GM18505 (cell line): Measurements from ENCODE around the gene PIK3C2G.
"Not testable (repeated sequence)": the region's sequence is repeated elsewhere in the genome, so short reads cannot be mapped to it uniquely, and the experiment has no call there.

Source experiments
- ATAC-seq: cut with Tn5 transposase; IDR thresholded peaks from one replicate; pipeline ENCODE4 v1.9.1; 2021; ENCODE audit not compliant: unreplicated experiment
- POLR2A ChIP-seq: IDR thresholded peaks from 4 replicates; pipeline ENCODE4 v1.6.1; 2011; ENCODE audit warnings: borderline replicate concordance; ENCODE audit not compliant: insufficient read depth, insufficient read length; ENCODE audit errors: extremely low read depth

PIK3C2G gene, protein sequence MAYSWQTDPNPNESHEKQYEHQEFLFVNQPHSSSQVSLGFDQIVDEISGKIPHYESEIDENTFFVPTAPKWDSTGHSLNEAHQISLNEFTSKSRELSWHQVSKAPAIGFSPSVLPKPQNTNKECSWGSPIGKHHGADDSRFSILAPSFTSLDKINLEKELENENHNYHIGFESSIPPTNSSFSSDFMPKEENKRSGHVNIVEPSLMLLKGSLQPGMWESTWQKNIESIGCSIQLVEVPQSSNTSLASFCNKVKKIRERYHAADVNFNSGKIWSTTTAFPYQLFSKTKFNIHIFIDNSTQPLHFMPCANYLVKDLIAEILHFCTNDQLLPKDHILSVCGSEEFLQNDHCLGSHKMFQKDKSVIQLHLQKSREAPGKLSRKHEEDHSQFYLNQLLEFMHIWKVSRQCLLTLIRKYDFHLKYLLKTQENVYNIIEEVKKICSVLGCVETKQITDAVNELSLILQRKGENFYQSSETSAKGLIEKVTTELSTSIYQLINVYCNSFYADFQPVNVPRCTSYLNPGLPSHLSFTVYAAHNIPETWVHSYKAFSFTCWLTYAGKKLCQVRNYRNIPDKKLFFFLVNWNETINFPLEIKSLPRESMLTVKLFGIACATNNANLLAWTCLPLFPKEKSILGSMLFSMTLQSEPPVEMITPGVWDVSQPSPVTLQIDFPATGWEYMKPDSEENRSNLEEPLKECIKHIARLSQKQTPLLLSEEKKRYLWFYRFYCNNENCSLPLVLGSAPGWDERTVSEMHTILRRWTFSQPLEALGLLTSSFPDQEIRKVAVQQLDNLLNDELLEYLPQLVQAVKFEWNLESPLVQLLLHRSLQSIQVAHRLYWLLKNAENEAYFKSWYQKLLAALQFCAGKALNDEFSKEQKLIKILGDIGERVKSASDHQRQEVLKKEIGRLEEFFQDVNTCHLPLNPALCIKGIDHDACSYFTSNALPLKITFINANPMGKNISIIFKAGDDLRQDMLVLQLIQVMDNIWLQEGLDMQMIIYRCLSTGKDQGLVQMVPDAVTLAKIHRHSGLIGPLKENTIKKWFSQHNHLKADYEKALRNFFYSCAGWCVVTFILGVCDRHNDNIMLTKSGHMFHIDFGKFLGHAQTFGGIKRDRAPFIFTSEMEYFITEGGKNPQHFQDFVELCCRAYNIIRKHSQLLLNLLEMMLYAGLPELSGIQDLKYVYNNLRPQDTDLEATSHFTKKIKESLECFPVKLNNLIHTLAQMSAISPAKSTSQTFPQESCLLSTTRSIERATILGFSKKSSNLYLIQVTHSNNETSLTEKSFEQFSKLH (N-terminal part only)

DNA sequence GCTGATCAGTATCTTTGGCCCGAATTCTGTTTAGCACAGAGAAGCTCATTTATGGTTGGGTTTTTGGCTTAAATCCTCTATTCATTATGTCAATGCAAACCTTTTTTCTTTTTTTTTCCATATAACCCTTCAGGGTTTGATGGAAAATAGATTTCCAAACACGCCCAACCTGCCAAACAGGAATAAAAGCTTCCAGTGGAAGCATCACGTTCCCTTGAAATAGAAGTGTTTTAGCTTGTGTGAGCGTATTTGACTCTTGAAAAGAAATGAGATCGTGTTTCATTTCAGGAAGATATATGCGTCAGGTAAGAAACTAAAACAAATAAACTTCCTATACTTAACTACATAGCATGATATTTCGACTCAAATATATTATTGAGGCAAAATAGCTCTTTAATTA lies at the start of gene PIK3C2G:
Gene PIK3C2G (plus strand): TSS at position 246 of the 400 bp plus-strand sequence. CDS start 20,564 bp downstream, outside the sequence.
- ATAC-seq = no peak
- no peak for TF ChIP-seq POLR2A

DNA sequence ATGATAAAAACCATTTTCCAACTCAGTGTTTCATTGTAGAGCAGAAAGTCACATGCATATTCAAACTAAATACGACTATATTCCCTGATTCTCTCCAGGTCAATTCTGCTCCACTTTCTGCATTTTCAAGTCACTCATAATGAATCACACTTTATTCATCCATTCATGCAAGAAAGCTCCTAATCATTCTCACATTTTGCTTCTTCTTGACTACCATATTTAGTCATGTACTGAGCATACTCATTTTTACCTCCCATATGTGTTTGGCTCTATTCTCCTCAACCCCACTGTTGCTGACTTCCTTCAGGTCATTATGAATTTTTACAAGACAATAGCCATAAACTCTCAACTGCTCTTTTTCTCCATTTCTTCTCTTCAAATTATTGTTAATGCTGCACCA lies 43.4 kb upstream of the PIK3C2G start:
- ATAC-seq = no peak

DNA sequence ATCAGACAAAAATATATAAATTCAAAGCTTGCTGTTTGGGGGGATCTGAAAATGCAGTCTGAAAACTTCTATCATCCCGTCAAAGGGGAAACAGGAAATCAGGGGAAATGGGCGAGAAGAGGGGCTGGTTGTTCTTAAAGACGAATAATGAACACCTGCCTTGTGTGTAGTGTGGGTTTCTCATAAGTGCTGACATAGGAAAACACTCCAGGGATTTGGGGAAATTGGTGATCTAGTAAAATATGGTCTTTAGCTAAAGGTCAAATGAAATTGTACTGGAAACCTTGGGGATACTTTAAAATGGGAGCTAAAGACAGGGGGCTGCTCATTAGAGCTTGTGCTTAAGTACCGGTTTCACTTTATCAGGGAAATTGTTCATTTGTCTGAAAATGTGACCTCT lies 39.6 kb upstream of the PIK3C2G start:
- ATAC-seq = no peak
- no peak for TF ChIP-seq POLR2A

More for the DNA sequence above, 43.4 kb upstream of the PIK3C2G start:
- TF ChIP-seq POLR2A = no peak

DNA sequence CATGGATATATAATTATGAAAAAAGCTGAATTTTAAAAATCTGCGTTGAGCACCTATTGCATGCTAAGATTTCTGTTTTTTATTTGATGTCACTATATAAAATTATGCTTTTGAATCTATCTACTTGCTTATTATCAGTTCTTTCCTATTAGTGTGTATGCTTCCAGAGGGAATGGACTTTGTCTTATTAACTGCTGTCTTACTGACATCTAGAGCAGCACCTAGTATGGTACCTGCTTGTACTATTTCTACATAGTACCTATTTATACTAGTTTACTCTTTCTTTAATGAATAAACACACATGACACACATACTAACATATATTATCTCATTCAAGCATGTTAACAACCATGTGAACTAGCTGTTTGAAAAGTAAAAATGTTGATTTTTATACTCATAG lies 38.6 kb upstream of the PIK3C2G start:
- TF ChIP-seq POLR2A = no peak
- ATAC-seq = no peak

- no peak for TF ChIP-seq POLR2A
- no peak for ATAC-seq
Observed at GRCh38 chr12:18224745-18225144, 36.6 kb upstream of the PIK3C2G start.

DNA sequence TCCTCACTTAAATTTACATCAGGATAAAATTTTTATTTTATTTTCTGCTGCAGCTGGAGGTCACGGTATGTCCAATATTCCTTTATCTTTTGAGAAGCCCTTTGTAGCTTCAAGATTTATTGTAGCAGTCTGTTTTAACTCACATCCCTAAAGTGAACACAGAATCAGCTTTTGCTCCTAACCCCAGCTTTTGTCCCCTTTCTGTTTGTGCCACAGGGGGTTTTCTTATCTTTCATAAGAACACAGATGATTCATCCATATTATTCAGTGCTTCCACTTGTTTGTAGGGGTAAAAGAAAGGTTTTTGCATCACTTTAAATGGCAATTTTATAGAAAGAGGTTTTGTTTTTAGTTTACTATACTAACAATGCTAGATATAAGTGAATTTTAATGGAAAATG lies 21.8 kb upstream of the PIK3C2G start:
- no peak for ATAC-seq
- no peak for TF ChIP-seq POLR2A

GRCh38 chr12:18242380-18243089 lies 18.8 kb upstream of the PIK3C2G start:
- ATAC-seq = no peak
- TF ChIP-seq POLR2A = no peak

GRCh38 chr12:18243238-18243637 lies 18.1 kb upstream of the PIK3C2G start:
- TF ChIP-seq POLR2A = no peak
- no peak for ATAC-seq

- no peak for ATAC-seq
- no peak for TF ChIP-seq POLR2A
Observed at GRCh38 chr12:18246066-18246465, 15.3 kb upstream of the PIK3C2G start.

GRCh38 chr12:18250313-18250916 lies 10.9 kb upstream of the PIK3C2G start:
- no peak for TF ChIP-seq POLR2A
- no peak for ATAC-seq

- ATAC-seq = no peak
- TF ChIP-seq POLR2A = no peak
Observed at GRCh38 chr12:18254081-18254480, 7.2 kb upstream of the PIK3C2G start.

GRCh38 chr12:18255004-18255403 lies 6.3 kb upstream of the PIK3C2G start:
- not testable (repeated sequence) for ATAC-seq
